ENCODE data around the gene ABI1. TPM values are rescaled to one million over a fixed set of nuclear protein-coding genes. Genes with fewer than 3 reads are reported as not detected.

Gene ABI1
- total RNA-seq, 1 experiment from 2014 or later, result 36.9 TPM

DNA sequence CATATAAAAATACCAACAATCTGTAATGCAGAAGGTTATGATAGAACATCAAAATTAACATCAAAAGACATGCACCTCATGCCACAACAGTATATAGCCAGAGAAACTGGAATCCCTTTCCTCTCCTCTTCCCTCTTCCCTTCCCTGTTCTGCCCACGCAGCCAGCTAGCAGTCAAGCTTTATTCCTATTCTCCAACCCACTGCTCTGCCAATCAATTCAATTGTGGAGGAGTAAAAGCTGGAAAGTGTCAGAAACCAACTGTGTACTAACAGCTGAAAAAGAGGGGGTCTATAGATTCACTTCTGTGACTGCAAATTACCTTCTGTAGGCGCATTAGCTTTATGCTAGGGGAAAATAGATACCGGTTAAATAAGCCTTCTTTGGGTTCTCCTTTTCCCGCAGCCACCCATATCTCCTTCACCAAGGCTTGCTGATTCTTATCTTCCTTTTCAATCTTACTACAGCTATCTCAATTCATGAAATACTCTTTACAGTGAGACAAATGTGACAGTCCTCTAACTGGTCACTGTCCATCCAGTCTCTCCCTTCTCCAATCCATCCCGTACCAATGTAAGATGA lies 16.3 kb downstream of the ABI1 start:
- no peak overlapping the region for H2BK12ac ChIP-seq (ENCODE audit: insufficient read length, low read depth, low read length)
- H3K23me2 ChIP-seq (ENCODE audit: insufficient read length, low read depth, low read length, poor library complexity, severe bottlenecking), result no peaks in the 10 kb centered on the region
- H3K9ac ChIP-seq (ENCODE audit: extremely low read depth, insufficient read length, low read length), result no peak overlapping the region
- TF ChIP-seq, protein P1, sequence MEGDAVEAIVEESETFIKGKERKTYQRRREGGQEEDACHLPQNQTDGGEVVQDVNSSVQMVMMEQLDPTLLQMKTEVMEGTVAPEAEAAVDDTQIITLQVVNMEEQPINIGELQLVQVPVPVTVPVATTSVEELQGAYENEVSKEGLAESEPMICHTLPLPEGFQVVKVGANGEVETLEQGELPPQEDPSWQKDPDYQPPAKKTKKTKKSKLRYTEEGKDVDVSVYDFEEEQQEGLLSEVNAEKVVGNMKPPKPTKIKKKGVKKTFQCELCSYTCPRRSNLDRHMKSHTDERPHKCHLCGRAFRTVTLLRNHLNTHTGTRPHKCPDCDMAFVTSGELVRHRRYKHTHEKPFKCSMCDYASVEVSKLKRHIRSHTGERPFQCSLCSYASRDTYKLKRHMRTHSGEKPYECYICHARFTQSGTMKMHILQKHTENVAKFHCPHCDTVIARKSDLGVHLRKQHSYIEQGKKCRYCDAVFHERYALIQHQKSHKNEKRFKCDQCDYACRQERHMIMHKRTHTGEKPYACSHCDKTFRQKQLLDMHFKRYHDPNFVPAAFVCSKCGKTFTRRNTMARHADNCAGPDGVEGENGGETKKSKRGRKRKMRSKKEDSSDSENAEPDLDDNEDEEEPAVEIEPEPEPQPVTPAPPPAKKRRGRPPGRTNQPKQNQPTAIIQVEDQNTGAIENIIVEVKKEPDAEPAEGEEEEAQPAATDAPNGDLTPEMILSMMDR (conservative IDR thresholded peaks at IDR 0.05), result no peak
- H2AFZ ChIP-seq (ENCODE audit: low read length), result no peak overlapping the region
- Mint-ChIP-seq H3K9me3 (no peaks in the 10 kb centered on the region), H3K4me1 (peaks cover 9 to 25% of the 10 kb centered on the region in 2 experiments), H3K27ac (peak overlapping the region in 2 of 3 experiments; percentile 11 to 48; a peak in 2 of 7 replicates), H3K27me3 (ENCODE audit: low read depth) (no peaks in the 10 kb centered on the region), H3K36me3 (ENCODE audit: insufficient read depth in 1 of 3, low read depth in 3 of 3) (0 out of 7 replicates have a peak, but pooled peaks cover 0 to 2% (median 0%) of the 10 kb centered on the region in 3 experiments), H3K4me3 (no peak overlapping the region; a peak in 1 of 5 replicates)
- H4K91ac ChIP-seq (ENCODE audit: insufficient read length, low read depth, low read length), result no peak overlapping the region
- peaks cover 4% of the 10 kb centered on the region for H3K79me1 ChIP-seq (ENCODE audit: insufficient read depth, low read depth, low read length, poor library complexity, severe bottlenecking)
- no peak overlapping the region for H2BK15ac ChIP-seq (ENCODE audit: low read depth, low read length)
- no peak overlapping the region for H2AK5ac ChIP-seq (ENCODE audit: insufficient read length, low read length)
- WGBS (ENCODE audit: extremely low coverage, insufficient read length, low lambda C conversion rate), result no CpG with 5 or more reads among the region's 5 CpGs
- H4K20me1 ChIP-seq (ENCODE audit: control insufficient read depth, insufficient read depth, insufficient read length), result no peaks in the 10 kb centered on the region
- no peak overlapping the region for H3K23ac ChIP-seq (ENCODE audit: insufficient read length, low read depth, low read length)
- H3K18ac ChIP-seq (ENCODE audit: insufficient read length, low read depth, low read length), result no peak overlapping the region
- H3K4me1 ChIP-seq (ENCODE audit: insufficient read depth, low read length), result peaks cover 6% of the 10 kb centered on the region; the same call in 1 of the 2 replicates
- H3K27ac ChIP-seq (ENCODE audit: insufficient read length, low read depth, low read length), result no peak overlapping the region
- H3K56ac ChIP-seq (ENCODE audit: insufficient read length, low read depth, low read length), result no peak overlapping the region
- no peak overlapping the region for H2BK5ac ChIP-seq (ENCODE audit: insufficient read length, low read length)
- H3K79me2 ChIP-seq (ENCODE audit: insufficient read depth, low read length), result peaks cover 6% of the 10 kb centered on the region; the same call in 1 of the 2 replicates
- H2BK120ac ChIP-seq (ENCODE audit: low read depth, low read length, poor library complexity, severe bottlenecking), result no peak overlapping the region
- no peak overlapping the region for H3T11ph ChIP-seq (ENCODE audit: low read length)
- H3K9me3 ChIP-seq (ENCODE audit: control insufficient read depth, low read depth, low read length), result no peaks in the 10 kb centered on the region
- H3K14ac ChIP-seq (ENCODE audit: insufficient read depth, low read length), result no peak overlapping the region
- H4K5ac ChIP-seq (ENCODE audit: insufficient read length, low read depth, low read length), result no peak overlapping the region
- no peak overlapping the region for H2BK20ac ChIP-seq (ENCODE audit: low read depth, low read length, poor library complexity, severe bottlenecking)
- no peaks in the 10 kb centered on the region for H3K27me3 ChIP-seq (ENCODE audit: insufficient read depth, low read length)
- H4K8ac ChIP-seq (replicated peaks; ENCODE audit: insufficient read length, low read depth, low read length), result no peak overlapping the region
- DNase-seq, result no peak
- H3K4ac ChIP-seq (ENCODE audit: low read depth, low read length), result no peak overlapping the region
- no peak overlapping the region for H3K4me2 ChIP-seq (ENCODE audit: insufficient read depth, insufficient read length, low read length)

All from H9 (cell line).